Neural cell (in vitro differentiated cells): Measurements from ENCODE around the gene FYN. TPM values are rescaled to one million over a fixed set of nuclear protein-coding genes. Genes with fewer than 3 reads are reported as not detected.
A peak's percentile ranks its signal among the peaks of the same experiment; 100 is the strongest.

ENCODE experiments used
- H2AFZ ChIP-seq: fragments of 200-600, 300-800 bp; sonication (generic), shearing (Covaris generic); 2 replicates; pipeline ENCODE4 v1.6.0; 2014; ENCODE audit warnings: low read depth, mild to moderate bottlenecking, antibody characterized with exemption, low read length, moderate library complexity
- H3F3A ChIP-seq: fragments of 200-600 bp; shearing (Covaris generic); 2 replicates; pipeline ENCODE4 v1.6.1; 2016; ENCODE audit warnings: mild to moderate bottlenecking, moderate library complexity, mixed read lengths, antibody characterized with exemption, low read length; ENCODE audit not compliant: insufficient read depth, poor library complexity, severe bottlenecking
- H3K27ac ChIP-seq: fragments of 200-600, 300-800 bp; sonication (generic), shearing (Covaris generic); 2 replicates; pipeline ENCODE4 v1.5.1; 2014; ENCODE audit warnings: mild to moderate bottlenecking, low read length, moderate library complexity
- H3K27me3 ChIP-seq: fragments of 300-800, 200-600 bp; sonication (generic), shearing (Covaris generic); 2 replicates; pipeline ENCODE4 v1.6.0; 2014; ENCODE audit warnings: mild to moderate bottlenecking, low read depth, low read length, moderate library complexity; ENCODE audit not compliant: insufficient read depth
- H3K36me3 ChIP-seq: fragments of 300-800, 200-600 bp; sonication (generic), shearing (Covaris generic); 2 replicates; pipeline ENCODE4 v1.5.1; 2014; ENCODE audit warnings: mild to moderate bottlenecking, antibody characterized with exemption, low read length, moderate library complexity; ENCODE audit not compliant: insufficient read depth
- H3K4me2 ChIP-seq: fragments of 300-800, 200-600 bp; sonication (generic), shearing (Covaris generic); 2 replicates; pipeline ENCODE4 v1.6.0; 2014; ENCODE audit warnings: mild to moderate bottlenecking, low read length
- H3K4me3 ChIP-seq: fragments of 300-800, 200-600 bp; sonication (generic), shearing (Covaris generic); 2 replicates; pipeline ENCODE4 v1.5.1; 2014; ENCODE audit warnings: mild to moderate bottlenecking, low read length, moderate library complexity
- H3K79me2 ChIP-seq: fragments of 200-600 bp; shearing (Covaris generic); replicated peaks from 2 replicates; pipeline ENCODE4 v1.6.0; 2014; ENCODE audit warnings: mild to moderate bottlenecking, low read length, moderate library complexity; ENCODE audit not compliant: insufficient read depth
- H3K9ac ChIP-seq: fragments of 300-800, 200-600 bp; sonication (generic), shearing (Covaris generic); 2 replicates; pipeline ENCODE4 v1.6.1; 2016; ENCODE audit warnings: mild to moderate bottlenecking, low read length, mixed read lengths
- H3K9me2 ChIP-seq: fragments of 200-600 bp; shearing (Covaris generic); 2 replicates; pipeline ENCODE4 v1.6.1; 2016; ENCODE audit warnings: mild to moderate bottlenecking, low read length, mixed read lengths; ENCODE audit not compliant: insufficient read depth
- H3K9me3 ChIP-seq: fragments of 200-600, 300-800 bp; sonication (generic), shearing (Covaris generic); 2 replicates; pipeline ENCODE4 v1.6.1; 2016; ENCODE audit warnings: mild to moderate bottlenecking, mixed run types, low read length, moderate library complexity, mixed read lengths
- H4K20me1 ChIP-seq: fragments of 200-600 bp; shearing (Covaris generic); 2 replicates; pipeline ENCODE4 v1.6.1; 2016; ENCODE audit warnings: mild to moderate bottlenecking, mixed run types; ENCODE audit not compliant: insufficient read depth
- CTCF ChIP-seq: fragments of 450-650 bp; IDR thresholded peaks from 2 replicates; pipeline ENCODE4 v1.5.1; 2014; ENCODE audit warnings: antibody characterized with exemption, mild to moderate bottlenecking, moderate library complexity; ENCODE audit not compliant: poor library complexity, severe bottlenecking
- EP300 ChIP-seq: fragments of 450-650 bp; conservative IDR thresholded peaks from 2 replicates; pipeline ENCODE4 v1.6.1; 2014; ENCODE audit warnings: antibody characterized with exemption, mild to moderate bottlenecking, moderate library complexity; ENCODE audit not compliant: poor library complexity, severe bottlenecking
- EZH2 ChIP-seq: fragments of 200-600, 300-800 bp; shearing (Covaris generic), sonication (generic); IDR thresholded peaks from 2 replicates; pipeline ENCODE4 v1.6.1; 2014; ENCODE audit warnings: antibody characterized with exemption, low read length, borderline replicate concordance, mild to moderate bottlenecking; ENCODE audit not compliant: insufficient read depth, poor library complexity, severe bottlenecking
- MXI1 ChIP-seq: fragments of 450-650 bp; conservative IDR thresholded peaks from 2 replicates; pipeline ENCODE4 v1.6.1; 2014; ENCODE audit warnings: antibody characterized with exemption, mild to moderate bottlenecking; ENCODE audit not compliant: poor library complexity, severe bottlenecking
- POLR2AphosphoS5 ChIP-seq: IDR thresholded peaks from 2 replicates; pipeline ENCODE4 v1.6.1; 2012
- RAD21 ChIP-seq: fragments of 450-650 bp; conservative IDR thresholded peaks from 2 replicates; pipeline ENCODE4 v1.6.1; 2014; ENCODE audit warnings: antibody characterized with exemption, mild to moderate bottlenecking, moderate library complexity
- REST ChIP-seq: IDR thresholded peaks from 2 replicates; pipeline ENCODE4 v1.6.1; 2012; ENCODE audit warnings: borderline replicate concordance
- SMC3 ChIP-seq: fragments of 450-650 bp; conservative IDR thresholded peaks from 2 replicates; pipeline ENCODE4 v1.6.1; 2014; ENCODE audit warnings: antibody characterized with exemption, mild to moderate bottlenecking, moderate library complexity; ENCODE audit not compliant: poor library complexity
- TAF1 ChIP-seq: IDR thresholded peaks from 2 replicates; pipeline ENCODE4 v1.6.1; 2012; ENCODE audit warnings: low read depth
- polyA plus RNA-seq: library from polyadenylated mRNA; depleted of rRNA; stranded (reverse); fragments of >200 nt; gene quantifications from 2 replicates; pipeline ENCODE4 v1.2.3, GENCODE V29; 2014

The FYN gene
- polyA plus RNA-seq, 1 donor from 2014 or later: 277 TPM

GRCh38 chr6:111667931-111668330 is 205.3 kb downstream of the FYN start:
- peak overlapping the region; percentile 50 for H3K9ac ChIP-seq
- peaks cover 8% of the 10 kb centered on the region for H3F3A ChIP-seq
- H4K20me1 ChIP-seq: no peaks in the 10 kb centered on the region
- H2AFZ ChIP-seq: no peak overlapping the region
- no peaks in the 10 kb centered on the region for H3K36me3 ChIP-seq
- H3K27me3 ChIP-seq: no peaks in the 10 kb centered on the region
- H3K9me2 ChIP-seq: no peaks in the 10 kb centered on the region
- no peaks in the 10 kb centered on the region for H3K79me2 ChIP-seq
- peak overlapping the region; percentile 16 for H3K4me3 ChIP-seq
- TF ChIP-seq POLR2AphosphoS5: peak; percentile 81
- TF ChIP-seq MXI1: peak; percentile 83
- TF ChIP-seq EP300: peak; percentile 71
- no peak for TF ChIP-seq CTCF
- peak; percentile 40 for TF ChIP-seq REST
- no peak for TF ChIP-seq TAF1
- no peak for TF ChIP-seq EZH2
- peak; percentile 49 for TF ChIP-seq SMC3
- no peak for TF ChIP-seq RAD21
- H3K9me3 ChIP-seq: no peaks in the 10 kb centered on the region
- peak overlapping the region; percentile 83 for H3K27ac ChIP-seq
- H3K4me2 ChIP-seq: peak overlapping the region; percentile 0

- no peaks in the 10 kb centered on the region for H3K27me3 ChIP-seq
- H3K9me2 ChIP-seq: no peaks in the 10 kb centered on the region
- H3K9ac ChIP-seq: no peak overlapping the region
- no peaks in the 10 kb centered on the region for H3K79me2 ChIP-seq
- H3K4me3 ChIP-seq: no peak overlapping the region
- no peak overlapping the region for H2AFZ ChIP-seq
- H3K27ac ChIP-seq: peak overlapping the region; percentile 83
- TF ChIP-seq POLR2AphosphoS5 (no peak), MXI1 (no peak), RAD21 (no peak), SMC3 (no peak), TAF1 (no peak), EZH2 (no peak), CTCF (no peak), REST (no peak), EP300 (no peak)
- H3K4me2 ChIP-seq: no peak overlapping the region
- H3K9me3 ChIP-seq: no peaks in the 10 kb centered on the region
- H4K20me1 ChIP-seq: no peaks in the 10 kb centered on the region
- no peaks in the 10 kb centered on the region for H3K36me3 ChIP-seq
- peaks cover 8% of the 10 kb centered on the region for H3F3A ChIP-seq
Observed at GRCh38 chr6:111666847-111667246, 206.4 kb downstream of the FYN start.
